GM06990 (cell line): ENCODE data around the gene CHAF1B.

Experiments used
- DNase-seq: peaks from one replicate; pipeline ENCODE4 v3.0.0-alpha.2; 2011; ENCODE audit not compliant: insufficient read length; ENCODE audit errors: extremely low read depth
- H3K27me3 ChIP-seq: replicated peaks from 2 replicates; pipeline ENCODE4 v1.6.0; 2011; ENCODE audit warnings: low read length; ENCODE audit not compliant: control insufficient read depth, insufficient read depth
- H3K36me3 ChIP-seq: 2 replicates; pipeline ENCODE4 v1.5.1; 2011; ENCODE audit warnings: low read length; ENCODE audit not compliant: control insufficient read depth, insufficient read depth
- H3K4me3 ChIP-seq: replicated peaks from 2 replicates; pipeline ENCODE4 v1.5.1; 2011; ENCODE audit warnings: low read depth, mild to moderate bottlenecking, control low read depth, low read length
- TF ChIP-seq, protein P1 (sequence below): IDR thresholded peaks from 2 replicates; pipeline ENCODE4 v1.5.1; 2011; ENCODE audit warnings: low read length, control low read depth, mild to moderate bottlenecking, inconsistent platforms; ENCODE audit not compliant: insufficient read depth, poor library complexity, severe bottlenecking

The CHAF1B gene

DNA sequence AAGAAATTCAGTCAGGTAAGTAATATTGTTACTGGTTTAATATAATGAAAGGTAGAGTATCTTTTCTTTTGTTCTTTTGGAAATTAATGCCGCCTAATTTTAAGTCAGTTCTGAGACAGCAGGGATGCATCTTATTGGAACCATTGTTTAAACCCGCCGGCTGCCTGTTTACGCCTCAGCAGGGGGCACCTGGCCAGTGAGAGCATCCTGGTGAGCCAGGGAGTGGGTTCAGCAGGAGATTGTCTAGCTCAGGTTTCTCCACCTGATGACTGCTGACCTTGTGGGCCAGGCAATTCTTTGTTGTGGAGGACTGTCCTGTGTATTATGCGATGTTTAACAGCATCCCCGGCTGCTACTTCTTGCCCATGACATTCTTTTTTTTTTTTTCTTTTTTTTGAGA, 30.2 kb downstream of the CHAF1B start:
- Histone ChIP-seq H3K36me3 (peaks cover 14% of the 10 kb centered on the region), H3K4me3 (no peak overlapping the region), H3K27me3 (no peaks in the 10 kb centered on the region)
- TF ChIP-seq, protein P1, sequence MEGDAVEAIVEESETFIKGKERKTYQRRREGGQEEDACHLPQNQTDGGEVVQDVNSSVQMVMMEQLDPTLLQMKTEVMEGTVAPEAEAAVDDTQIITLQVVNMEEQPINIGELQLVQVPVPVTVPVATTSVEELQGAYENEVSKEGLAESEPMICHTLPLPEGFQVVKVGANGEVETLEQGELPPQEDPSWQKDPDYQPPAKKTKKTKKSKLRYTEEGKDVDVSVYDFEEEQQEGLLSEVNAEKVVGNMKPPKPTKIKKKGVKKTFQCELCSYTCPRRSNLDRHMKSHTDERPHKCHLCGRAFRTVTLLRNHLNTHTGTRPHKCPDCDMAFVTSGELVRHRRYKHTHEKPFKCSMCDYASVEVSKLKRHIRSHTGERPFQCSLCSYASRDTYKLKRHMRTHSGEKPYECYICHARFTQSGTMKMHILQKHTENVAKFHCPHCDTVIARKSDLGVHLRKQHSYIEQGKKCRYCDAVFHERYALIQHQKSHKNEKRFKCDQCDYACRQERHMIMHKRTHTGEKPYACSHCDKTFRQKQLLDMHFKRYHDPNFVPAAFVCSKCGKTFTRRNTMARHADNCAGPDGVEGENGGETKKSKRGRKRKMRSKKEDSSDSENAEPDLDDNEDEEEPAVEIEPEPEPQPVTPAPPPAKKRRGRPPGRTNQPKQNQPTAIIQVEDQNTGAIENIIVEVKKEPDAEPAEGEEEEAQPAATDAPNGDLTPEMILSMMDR: no peak
- no peak for DNase-seq

DNA sequence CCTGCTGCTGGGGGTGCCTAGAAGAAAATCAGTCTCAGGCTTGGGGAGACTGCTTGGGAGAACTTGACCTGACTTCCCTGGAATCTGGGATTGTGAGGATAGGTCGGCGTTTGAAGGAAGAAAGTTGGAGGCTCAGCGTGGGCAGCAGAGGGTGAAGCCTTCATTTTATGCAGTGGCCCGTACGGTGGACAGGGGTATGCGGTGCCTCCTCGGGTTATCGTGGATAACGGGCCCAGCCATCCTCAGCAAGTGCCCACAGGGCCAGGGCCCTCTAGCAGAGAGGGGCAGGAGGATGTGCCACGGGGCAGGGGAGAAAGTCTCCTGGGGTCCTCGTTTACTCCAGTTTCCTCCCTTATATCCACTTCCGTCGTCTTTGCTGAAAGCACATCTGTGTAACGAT, 34.0 kb downstream of the CHAF1B start:
- peaks cover 2% of the 10 kb centered on the region for H3K36me3 ChIP-seq
- no peak overlapping the region for H3K4me3 ChIP-seq
- TF ChIP-seq, protein P1: no peak
- no peak for DNase-seq
- H3K27me3 ChIP-seq: no peaks in the 10 kb centered on the region

DNA sequence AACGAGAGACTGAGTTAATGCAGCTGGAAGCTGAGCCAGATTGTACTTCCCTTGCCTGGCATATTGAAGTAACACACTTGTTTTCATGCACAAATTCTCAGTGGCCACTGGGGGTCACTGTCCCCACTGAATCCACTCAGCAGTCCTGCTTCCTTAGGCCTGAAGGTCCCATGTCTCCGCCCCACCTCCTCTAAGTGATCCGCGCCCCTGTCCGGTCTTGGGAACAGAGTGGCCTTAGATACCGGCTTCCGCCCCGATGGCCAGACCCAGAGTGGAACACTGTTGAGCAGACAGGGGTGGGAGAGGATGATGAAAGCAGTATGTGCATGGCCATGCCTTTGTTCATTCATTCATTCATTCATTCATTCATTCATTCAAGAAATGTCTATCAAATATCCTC, 34.8 kb downstream of the CHAF1B start:
- peak; percentile 38 for DNase-seq
- Histone ChIP-seq H3K27me3 (no peaks in the 10 kb centered on the region), H3K4me3 (no peak overlapping the region), H3K36me3 (peaks cover 2% of the 10 kb centered on the region)
- TF ChIP-seq, protein P1: peak; percentile 79

DNA sequence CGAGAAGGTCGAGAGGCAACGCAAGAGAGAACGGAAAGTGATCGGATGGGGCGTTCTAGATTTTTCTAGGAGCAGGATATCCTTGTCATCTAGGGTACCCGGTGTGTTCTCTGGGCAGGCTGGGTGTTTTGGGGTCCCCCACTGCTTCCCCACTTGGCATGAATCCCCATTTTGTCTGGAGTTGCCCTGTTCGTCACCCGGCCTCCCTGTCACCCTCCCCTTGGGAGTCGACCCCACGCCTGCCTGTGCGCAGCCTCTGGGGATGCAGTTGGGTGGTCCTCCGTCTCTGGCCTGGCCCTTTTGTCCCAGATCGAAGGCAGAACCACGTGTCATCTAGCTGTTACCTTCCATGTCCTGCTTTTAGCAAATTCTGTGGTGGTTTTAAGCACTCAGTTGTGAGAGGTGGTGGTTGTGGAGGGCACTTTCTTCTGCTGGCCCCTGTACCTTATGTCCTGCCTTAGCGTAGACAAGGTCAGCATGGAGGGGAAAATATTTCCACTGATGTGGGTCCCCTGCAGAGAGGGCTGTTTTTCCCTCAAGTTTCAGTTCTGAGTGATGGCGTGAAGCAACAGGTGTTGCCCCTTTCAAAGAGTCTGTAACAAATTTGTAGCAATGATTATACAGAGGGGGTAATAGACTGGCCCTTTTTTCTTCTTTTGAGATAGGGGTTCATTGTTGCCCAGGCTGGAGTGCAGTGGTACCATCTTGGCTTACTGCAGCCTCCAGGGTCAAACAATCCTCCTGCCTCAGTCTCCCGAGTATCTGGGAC, 35.6 kb downstream of the CHAF1B start:
- TF ChIP-seq, protein P1: no peak
- no peak for DNase-seq
- Histone ChIP-seq H3K36me3 (no peaks in the 10 kb centered on the region), H3K4me3 (no peak overlapping the region), H3K27me3 (no peaks in the 10 kb centered on the region)

DNA sequence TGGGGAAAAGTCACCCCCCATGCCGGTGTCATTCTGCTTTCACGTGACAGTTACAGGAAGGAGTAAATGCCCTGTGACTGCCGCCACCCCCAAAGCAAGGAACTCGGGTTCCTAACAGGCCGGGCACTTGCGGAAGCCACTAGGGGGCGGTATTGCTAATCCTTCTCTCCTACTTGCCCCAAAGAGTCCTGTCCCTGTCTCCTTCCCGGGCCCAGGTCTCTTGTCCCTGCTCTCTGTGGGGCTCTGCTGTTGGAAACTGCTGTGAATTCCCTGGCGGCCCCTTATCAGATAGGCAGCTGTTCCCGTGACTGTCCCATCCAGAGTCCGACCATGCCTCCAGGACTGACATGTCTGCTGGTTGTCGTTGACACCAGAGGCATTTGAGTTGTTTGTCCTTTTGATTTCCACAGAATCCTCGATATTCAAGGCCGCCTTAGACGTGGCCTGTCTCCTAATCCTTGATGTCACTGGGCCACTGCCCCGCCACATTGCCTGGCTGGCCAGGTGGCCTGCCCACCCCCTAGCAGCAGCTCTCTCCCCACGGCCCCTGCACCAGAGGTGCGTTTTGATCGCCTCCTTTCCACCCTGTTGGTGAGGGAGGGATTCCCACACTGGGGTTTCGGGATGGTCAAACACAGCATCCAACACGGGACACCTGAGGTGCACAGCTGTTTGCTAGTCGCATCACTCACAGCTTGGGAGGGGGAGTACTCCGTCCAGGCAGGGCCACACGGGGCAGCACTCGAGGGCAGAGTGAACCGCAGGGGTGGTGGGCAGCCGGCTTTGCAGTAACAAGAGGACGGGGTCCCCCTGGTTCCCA, 37.3 kb downstream of the CHAF1B start:
- no peaks in the 10 kb centered on the region for H3K36me3 ChIP-seq
- peak; percentile 25 for DNase-seq

More for the DNA sequence above, 37.3 kb downstream of the CHAF1B start:
- TF ChIP-seq, protein P1: peak; percentile 93
- no peaks in the 10 kb centered on the region for H3K27me3 ChIP-seq
- no peak overlapping the region for H3K4me3 ChIP-seq
